Measurements from ENCODE around the gene KCNA3.

KCNA3 gene

GRCh38 chr1:110663241-110663640, 11.5 kb downstream of the KCNA3 start:
- TF ChIP-seq FOXP2 (optimal IDR thresholded peaks at IDR 0.05; ENCODE audit: borderline replicate concordance, extremely low read depth, extremely low read length, insufficient read depth) (no peak), POLR2AphosphoS5 (IDR thresholded peaks at IDR 0.05; ENCODE audit: low read depth, low read length) (no peak), TAF1 (IDR thresholded peaks at IDR 0.05; ENCODE audit: borderline replicate concordance, insufficient read depth, low read length) (no peak), SIN3A (IDR thresholded peaks at IDR 0.05; ENCODE audit: borderline replicate concordance, insufficient read depth, low read length) (no peak), REST (IDR thresholded peaks at IDR 0.05; ENCODE audit: insufficient read depth in 1 of 2, low read depth in 2 of 2, low read length in 2 of 2) (no peak)

GRCh38 chr1:110657351-110657750, 17.4 kb downstream of the KCNA3 start:
- TF ChIP-seq POLR2AphosphoS5 (IDR thresholded peaks at IDR 0.05; ENCODE audit: low read depth, low read length) (no peak), TAF1 (IDR thresholded peaks at IDR 0.05; ENCODE audit: borderline replicate concordance, insufficient read depth, low read length) (no peak), FOXP2 (optimal IDR thresholded peaks at IDR 0.05; ENCODE audit: borderline replicate concordance, extremely low read depth, extremely low read length, insufficient read depth) (no peak), SIN3A (IDR thresholded peaks at IDR 0.05; ENCODE audit: borderline replicate concordance, insufficient read depth, low read length) (no peak)

- TF ChIP-seq TAF1 (IDR thresholded peaks at IDR 0.05; ENCODE audit: borderline replicate concordance, insufficient read depth, low read length) (no peak), POLR2AphosphoS5 (IDR thresholded peaks at IDR 0.05; ENCODE audit: low read depth, low read length) (no peak), SIN3A (IDR thresholded peaks at IDR 0.05; ENCODE audit: borderline replicate concordance, insufficient read depth, low read length) (no peak), REST (IDR thresholded peaks at IDR 0.05; ENCODE audit: insufficient read depth in 1 of 2, low read depth in 2 of 2, low read length in 2 of 2) (no peak), FOXP2 (optimal IDR thresholded peaks at IDR 0.05; ENCODE audit: borderline replicate concordance, extremely low read depth, extremely low read length, insufficient read depth) (no peak)
Measured at GRCh38 chr1:110650609-110651008, 24.1 kb downstream of the KCNA3 start.

GRCh38 chr1:110648417-110648816, 26.3 kb downstream of the KCNA3 start:
- TF ChIP-seq TAF1 (IDR thresholded peaks at IDR 0.05; ENCODE audit: borderline replicate concordance, insufficient read depth, low read length) (no peak), POLR2AphosphoS5 (IDR thresholded peaks at IDR 0.05; ENCODE audit: low read depth, low read length) (no peak), SIN3A (IDR thresholded peaks at IDR 0.05; ENCODE audit: borderline replicate concordance, insufficient read depth, low read length) (no peak), REST (IDR thresholded peaks at IDR 0.05; ENCODE audit: insufficient read depth in 1 of 2, low read depth in 2 of 2, low read length in 2 of 2) (no peak), FOXP2 (optimal IDR thresholded peaks at IDR 0.05; ENCODE audit: borderline replicate concordance, extremely low read depth, extremely low read length, insufficient read depth) (no peak)

GRCh38 chr1:110647254-110647891, 27.4 kb downstream of the KCNA3 start:
- TF ChIP-seq POLR2AphosphoS5 (IDR thresholded peaks at IDR 0.05; ENCODE audit: low read depth, low read length) = no peak
- no peak for TF ChIP-seq FOXP2 (optimal IDR thresholded peaks at IDR 0.05; ENCODE audit: borderline replicate concordance, extremely low read depth, extremely low read length, insufficient read depth)

Data from PFSK-1 (cell line).